Measurements from ENCODE around the gene RHOV.
"Not testable (repeated sequence)": the region's sequence is repeated elsewhere in the genome, so short reads cannot be mapped to it uniquely, and the experiment has no call there.

The RHOV gene

DNA sequence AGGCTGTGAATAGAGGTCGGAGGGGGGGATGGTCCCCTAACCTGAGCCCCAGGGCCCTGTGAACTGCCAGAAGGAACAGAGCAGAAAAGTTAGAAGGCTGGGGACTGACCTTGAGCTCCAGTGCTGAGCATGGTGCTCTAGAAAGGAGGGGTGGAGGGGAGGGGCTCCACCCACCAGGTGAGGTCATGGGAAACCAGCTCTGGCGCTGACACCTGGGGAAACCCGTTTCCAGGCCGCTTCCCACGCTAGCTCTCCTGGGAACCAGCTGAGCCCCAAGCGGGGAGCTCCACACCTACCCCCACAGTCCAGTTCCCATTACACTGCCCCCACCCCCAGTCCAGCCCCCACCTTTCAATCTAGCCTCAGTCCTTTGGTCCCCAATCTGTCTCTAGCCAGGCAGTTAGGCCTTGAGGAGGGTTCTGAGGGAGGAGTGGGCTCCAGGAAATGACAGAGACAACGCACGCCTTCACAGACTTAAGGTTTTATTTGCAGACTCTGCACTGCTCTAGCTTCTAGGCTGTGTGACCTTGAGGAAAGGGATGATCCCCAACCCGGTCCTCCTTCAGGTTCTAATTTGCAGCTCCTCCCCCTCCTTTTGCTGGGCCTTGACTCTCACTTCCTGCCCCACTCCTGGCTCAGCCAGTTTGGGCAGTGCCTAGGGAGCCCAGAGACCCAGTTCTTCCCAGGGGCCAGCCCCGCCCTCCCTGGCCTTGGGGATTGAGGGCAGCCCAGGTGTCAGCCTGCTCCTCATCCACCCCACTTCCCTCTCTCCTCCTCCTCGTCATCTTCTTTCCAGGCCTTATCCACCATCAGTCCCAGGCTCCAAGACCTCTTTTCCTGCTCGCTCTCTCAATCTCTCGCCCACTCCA lies 2.1 kb downstream of the RHOV start:
- Histone ChIP-seq H3K36me3 (ENCODE audit: insufficient read depth, low read length) (no peaks in the 10 kb centered on the region), H3K9me3 (ENCODE audit: control insufficient read depth, insufficient read depth, low read length) (no peaks in the 10 kb centered on the region), H3K4me1 (ENCODE audit: insufficient read depth, low read length) (peaks cover 9% of the 10 kb centered on the region; the same call in 1 of the 2 replicates), H3K9ac (ENCODE audit: low read depth, low read length) (no peak overlapping the region)

DNA sequence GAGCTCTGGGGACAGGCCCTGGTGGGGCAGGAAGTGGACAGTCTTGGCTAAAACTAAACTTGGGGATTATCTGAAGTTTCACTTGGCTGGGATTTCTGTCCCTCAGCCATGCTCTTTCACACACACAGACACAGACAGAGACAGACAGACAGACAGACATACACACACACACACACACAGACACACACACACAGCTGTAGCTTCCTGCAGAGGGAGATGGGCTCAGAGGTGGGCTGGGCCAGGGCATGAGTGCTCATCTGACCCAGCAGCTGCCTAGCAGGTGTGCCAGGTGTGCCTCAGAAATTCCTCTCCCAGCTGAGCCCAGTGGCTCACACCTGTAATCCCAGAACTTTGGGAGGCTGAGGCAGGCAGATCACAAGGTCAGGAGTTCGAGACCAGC lies 3.3 kb downstream of the RHOV start:
- Histone ChIP-seq H3K9me3 (ENCODE audit: control insufficient read depth, insufficient read depth, low read length) (no peaks in the 10 kb centered on the region), H3K36me3 (ENCODE audit: insufficient read depth, low read length) (no peaks in the 10 kb centered on the region), H3K4me1 (ENCODE audit: insufficient read depth, low read length) (peaks cover 9% of the 10 kb centered on the region; the same call in 1 of the 2 replicates), H3K9ac (ENCODE audit: low read depth, low read length) (no peak overlapping the region)

DNA sequence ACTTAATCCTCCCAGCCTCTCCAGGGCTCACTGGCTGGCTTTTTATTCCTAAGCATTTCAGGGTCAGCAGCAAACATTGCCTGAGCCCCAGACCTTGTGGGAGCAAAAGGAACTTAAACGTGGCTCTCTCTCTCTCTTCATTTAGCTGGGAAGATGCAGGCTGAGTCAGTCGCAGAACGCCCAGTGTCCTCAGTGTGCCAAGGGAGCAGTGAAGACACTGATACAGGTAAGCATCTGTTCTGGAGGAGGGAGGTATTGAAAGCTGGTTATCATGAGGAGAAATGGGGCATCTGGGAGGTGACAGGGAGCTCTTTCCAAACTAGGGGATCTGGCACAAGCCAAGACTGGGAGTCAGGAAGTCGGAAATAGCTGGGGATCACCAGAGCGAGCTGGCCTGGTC lies 4.3 kb downstream of the RHOV start:
- Histone ChIP-seq H3K4me1 (ENCODE audit: insufficient read depth, low read length) (peaks cover 9% of the 10 kb centered on the region; the same call in 1 of the 2 replicates), H3K36me3 (ENCODE audit: insufficient read depth, low read length) (no peaks in the 10 kb centered on the region), H3K9ac (ENCODE audit: low read depth, low read length) (no peak overlapping the region), H3K9me3 (ENCODE audit: control insufficient read depth, insufficient read depth, low read length) (no peaks in the 10 kb centered on the region)

DNA sequence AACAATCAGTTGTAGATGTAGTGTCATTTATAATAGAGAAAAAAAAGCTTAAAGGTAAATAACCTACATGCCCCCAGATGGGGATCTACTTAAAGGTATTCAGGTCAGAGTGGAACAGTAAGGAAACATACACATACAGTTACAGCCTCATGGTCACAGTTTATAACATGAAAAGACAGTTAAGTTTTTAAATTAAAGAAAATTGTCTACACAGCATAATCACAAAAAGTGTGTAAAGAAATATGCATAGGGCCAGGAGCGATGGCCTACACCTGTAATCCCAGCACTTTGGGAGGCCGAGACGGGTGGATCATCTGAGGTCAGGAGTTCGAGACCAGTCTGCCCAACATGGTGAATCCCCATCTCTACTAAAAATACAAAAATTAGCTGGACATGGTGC lies 6.8 kb downstream of the RHOV start:
- Histone ChIP-seq H3K9ac (ENCODE audit: low read depth, low read length) (no peak overlapping the region), H3K4me1 (ENCODE audit: insufficient read depth, low read length) (peaks cover 6% of the 10 kb centered on the region; the same call in 1 of the 2 replicates), H3K9me3 (ENCODE audit: control insufficient read depth, insufficient read depth, low read length) (no peaks in the 10 kb centered on the region), H3K36me3 (ENCODE audit: insufficient read depth, low read length) (no peaks in the 10 kb centered on the region)

DNA sequence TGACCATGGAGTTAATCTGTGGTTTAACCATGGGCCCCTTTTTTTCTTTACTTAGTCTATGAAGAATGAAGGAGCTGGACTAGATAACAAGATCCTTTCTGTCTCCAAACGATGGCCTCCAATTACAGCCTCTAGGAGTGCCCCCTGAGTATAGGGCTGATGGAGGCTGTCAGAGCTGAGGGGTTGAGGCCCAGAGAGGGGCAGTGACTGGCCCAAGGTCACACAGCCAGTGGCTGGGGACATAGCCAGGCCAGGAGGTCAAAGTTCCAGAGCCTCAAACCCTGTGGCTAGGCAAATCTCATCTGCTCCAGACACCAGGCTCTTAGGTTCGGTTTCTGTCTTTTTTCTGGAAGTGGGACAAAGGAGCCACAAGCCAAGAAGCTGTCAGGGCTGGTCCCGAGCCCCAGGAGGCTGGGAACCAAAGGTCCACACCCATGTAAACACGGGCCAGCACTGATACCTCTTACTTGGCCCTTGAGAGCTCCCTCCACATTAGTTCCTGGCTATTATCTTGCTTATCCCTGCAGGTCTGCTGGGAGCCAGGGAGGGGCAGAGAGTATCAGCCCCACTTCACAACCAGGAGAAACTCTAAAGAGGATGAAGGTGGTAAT lies 10.3 kb downstream of the RHOV start:
- H3K4me1 ChIP-seq (ENCODE audit: insufficient read depth, low read length), result no peaks in the 10 kb centered on the region
- no peaks in the 10 kb centered on the region for H3K9me3 ChIP-seq (ENCODE audit: control insufficient read depth, insufficient read depth, low read length)
- H3K9ac ChIP-seq (ENCODE audit: low read depth, low read length), result no peak overlapping the region
- no peaks in the 10 kb centered on the region for H3K36me3 ChIP-seq (ENCODE audit: insufficient read depth, low read length)

DNA sequence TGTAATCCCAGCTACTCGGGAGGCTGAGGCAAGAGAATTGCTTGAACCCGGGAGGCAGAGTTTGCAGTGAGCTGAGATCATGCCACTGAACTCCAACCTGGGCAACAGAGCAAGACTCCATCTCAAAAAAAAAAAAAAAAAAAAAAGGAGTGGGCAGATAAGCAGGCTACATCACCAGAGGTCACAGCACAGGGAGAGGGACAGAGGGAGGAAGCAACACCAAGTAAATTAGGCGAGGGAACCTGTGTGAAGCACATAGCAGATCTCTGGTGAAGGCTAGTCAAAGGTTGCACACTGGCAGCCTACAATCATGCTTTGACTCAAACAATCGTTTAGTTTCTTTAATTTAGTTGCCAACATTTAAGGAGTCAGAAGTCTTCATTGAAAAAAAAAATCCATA lies 12.9 kb downstream of the RHOV start:
- H3K4me1 ChIP-seq (ENCODE audit: insufficient read depth, low read length); H3K9ac ChIP-seq (ENCODE audit: low read depth, low read length); H3K36me3 ChIP-seq (ENCODE audit: insufficient read depth, low read length); H3K9me3 ChIP-seq (ENCODE audit: control insufficient read depth, insufficient read depth, low read length): not testable (repeated sequence)

DNA sequence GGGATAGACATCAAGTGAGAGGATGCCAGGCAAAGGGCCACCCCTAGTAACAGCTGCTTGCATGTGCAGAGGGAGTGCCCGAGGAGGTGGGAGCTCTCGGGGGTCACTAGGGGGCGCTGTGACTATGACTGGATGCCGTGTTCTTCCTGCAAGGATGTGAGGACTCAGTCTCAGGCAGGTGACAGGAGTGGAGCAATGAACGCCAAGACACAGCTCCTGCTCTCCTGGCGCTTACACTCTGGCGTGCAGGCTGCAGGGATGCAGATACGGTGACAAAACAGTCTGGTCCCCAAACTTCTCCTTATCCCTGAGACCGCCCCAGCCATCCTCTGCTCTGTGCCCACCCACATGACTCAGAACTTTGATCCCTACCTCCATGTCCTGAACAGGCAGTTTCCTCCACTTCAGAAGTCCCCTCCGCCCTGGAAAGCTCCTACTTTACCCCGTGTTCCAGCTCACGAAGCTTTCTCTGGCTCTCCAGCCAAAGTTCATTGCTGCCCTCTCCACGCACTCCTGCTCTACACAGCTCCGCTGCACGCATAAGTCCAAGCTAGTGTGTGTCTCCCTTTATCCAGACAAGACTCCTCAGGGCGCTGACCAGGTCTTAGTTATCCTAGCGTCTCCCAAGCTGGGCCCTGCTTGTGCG lies 14.7 kb downstream of the RHOV start:
- no peaks in the 10 kb centered on the region for H3K4me1 ChIP-seq (ENCODE audit: insufficient read depth, low read length)
- no peaks in the 10 kb centered on the region for H3K9me3 ChIP-seq (ENCODE audit: control insufficient read depth, insufficient read depth, low read length)
- no peak overlapping the region for H3K9ac ChIP-seq (ENCODE audit: low read depth, low read length)
- no peaks in the 10 kb centered on the region for H3K36me3 ChIP-seq (ENCODE audit: insufficient read depth, low read length)

DNA sequence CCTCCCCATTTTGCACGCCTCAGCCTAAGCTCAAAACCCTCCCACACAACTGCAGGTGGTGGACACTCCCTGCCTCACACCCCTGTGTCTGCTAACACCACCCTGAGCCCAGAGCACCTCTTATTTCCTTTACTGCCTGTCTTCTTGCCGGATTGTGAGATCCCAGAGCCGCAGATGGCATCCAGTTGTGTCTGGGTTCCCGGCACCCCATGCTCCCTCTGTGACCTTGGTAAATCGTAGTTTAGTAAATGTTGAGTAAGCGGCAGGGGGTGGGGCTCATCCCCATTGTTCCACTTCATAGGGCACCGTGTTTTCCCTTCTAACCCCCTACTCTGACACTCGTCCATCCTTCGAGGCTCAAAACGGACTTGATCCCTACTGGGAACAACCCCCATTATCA lies 15.3 kb downstream of the RHOV start:
- no peaks in the 10 kb centered on the region for H3K4me1 ChIP-seq (ENCODE audit: insufficient read depth, low read length)
- no peaks in the 10 kb centered on the region for H3K9me3 ChIP-seq (ENCODE audit: control insufficient read depth, insufficient read depth, low read length)
- H3K9ac ChIP-seq (ENCODE audit: low read depth, low read length), result no peak overlapping the region
- no peaks in the 10 kb centered on the region for H3K36me3 ChIP-seq (ENCODE audit: insufficient read depth, low read length)

DNA sequence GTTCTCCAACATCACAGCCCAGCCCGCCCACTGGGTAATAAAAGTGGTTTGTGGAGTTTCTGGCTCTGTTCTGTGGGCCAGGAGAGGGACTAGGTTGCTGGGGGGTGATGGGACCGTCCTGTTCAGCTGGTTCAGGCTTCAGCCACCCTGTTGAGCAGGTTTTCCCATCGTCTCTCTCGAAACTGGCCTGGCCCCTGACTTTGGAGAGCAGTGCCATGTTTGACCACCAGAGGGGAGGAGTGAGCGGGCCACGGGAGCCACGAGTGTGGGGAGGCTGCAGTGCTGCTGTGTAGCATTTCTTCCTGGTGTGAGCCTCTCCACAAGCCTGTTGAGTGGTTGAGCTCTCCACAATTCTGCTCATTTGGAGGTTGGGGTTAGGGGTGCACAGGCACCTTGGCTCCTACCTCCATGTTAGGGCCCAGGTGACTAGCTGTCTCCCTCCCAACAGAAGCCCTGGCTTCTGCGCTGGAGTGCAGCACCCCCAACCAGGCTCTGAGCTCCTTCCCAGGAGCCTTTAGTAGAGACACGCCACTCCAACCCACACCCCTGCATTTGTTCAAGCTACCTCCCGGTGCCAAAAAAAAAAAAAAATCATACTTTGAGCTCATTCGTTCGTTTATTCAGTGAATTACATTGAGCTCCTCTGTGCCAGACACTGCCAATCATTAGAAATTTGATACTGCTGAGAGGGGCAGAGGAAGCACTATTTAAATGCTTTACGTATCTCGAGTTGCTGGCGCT lies 16.3 kb downstream of the RHOV start:
- H3K4me1 ChIP-seq (ENCODE audit: insufficient read depth, low read length), result no peaks in the 10 kb centered on the region
- no peaks in the 10 kb centered on the region for H3K36me3 ChIP-seq (ENCODE audit: insufficient read depth, low read length)
- H3K9ac ChIP-seq (ENCODE audit: low read depth, low read length), result no peak overlapping the region
- H3K9me3 ChIP-seq (ENCODE audit: control insufficient read depth, insufficient read depth, low read length), result no peaks in the 10 kb centered on the region

DNA sequence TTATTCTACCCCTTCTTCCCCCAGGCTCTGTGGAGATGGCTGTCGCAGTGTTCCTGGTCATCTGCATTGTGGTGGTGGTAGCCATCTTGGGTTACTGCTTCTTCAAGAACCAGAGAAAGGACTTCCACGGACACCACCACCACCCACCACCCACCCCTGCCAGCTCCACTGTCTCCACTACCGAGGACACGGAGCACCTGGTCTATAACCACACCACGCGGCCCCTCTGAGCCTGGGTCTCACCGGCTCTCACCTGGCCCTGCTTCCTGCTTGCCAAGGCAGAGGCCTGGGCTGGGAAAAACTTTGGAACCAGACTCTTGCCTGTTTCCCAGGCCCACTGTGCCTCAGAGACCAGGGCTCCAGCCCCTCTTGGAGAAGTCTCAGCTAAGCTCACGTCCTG lies 17.3 kb downstream of the RHOV start:
- H3K9ac ChIP-seq (ENCODE audit: low read depth, low read length), result no peak overlapping the region
- H3K36me3 ChIP-seq (ENCODE audit: insufficient read depth, low read length), result no peaks in the 10 kb centered on the region
- no peaks in the 10 kb centered on the region for H3K4me1 ChIP-seq (ENCODE audit: insufficient read depth, low read length)
- H3K9me3 ChIP-seq (ENCODE audit: control insufficient read depth, insufficient read depth, low read length), result no peaks in the 10 kb centered on the region

DNA sequence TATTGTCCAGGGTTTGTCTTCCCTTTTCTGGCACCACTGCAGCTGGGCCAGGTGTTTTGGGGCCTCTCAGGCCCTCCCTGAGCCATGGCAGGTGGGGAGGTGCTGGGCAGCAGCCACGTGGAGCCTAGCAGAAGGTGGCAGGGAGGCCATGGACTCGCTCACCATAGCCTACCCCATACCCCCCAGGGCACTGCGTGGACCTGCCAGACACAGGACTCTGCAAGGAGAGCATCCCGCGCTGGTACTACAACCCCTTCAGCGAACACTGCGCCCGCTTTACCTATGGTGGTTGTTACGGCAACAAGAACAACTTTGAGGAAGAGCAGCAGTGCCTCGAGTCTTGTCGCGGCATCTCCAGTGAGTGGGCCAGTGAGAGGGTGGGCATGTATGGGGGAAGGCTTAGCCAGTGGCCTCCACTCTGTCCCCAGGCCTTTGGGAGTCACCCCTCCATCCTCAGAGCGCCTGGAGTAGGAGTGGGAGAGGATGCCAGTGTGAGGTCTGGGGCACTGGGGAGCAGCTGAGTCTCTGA lies 18.3 kb downstream of the RHOV start:
- Histone ChIP-seq H3K4me1 (ENCODE audit: insufficient read depth, low read length) (no peaks in the 10 kb centered on the region), H3K9me3 (ENCODE audit: control insufficient read depth, insufficient read depth, low read length) (no peaks in the 10 kb centered on the region), H3K36me3 (ENCODE audit: insufficient read depth, low read length) (no peaks in the 10 kb centered on the region), H3K9ac (ENCODE audit: low read depth, low read length) (no peak overlapping the region)

DNA sequence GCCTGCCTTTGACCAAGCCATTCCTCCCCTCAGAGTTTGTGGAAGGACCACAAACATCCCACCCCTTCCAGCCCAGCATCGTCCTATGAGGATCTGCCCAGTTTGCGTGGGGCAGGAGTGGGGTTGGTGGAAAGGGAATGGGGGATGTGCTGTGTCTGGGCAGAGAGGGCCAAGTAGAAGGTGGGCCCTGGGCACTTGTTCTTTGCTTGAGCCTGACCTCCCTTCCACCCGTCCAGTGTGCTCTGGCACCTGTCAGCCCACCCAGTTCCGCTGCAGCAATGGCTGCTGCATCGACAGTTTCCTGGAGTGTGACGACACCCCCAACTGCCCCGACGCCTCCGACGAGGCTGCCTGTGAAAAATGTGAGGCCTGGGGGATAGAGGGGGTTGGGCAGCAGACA lies 19.9 kb downstream of the RHOV start:
- Histone ChIP-seq H3K9ac (ENCODE audit: low read depth, low read length) (no peak overlapping the region), H3K4me1 (ENCODE audit: insufficient read depth, low read length) (no peaks in the 10 kb centered on the region), H3K9me3 (ENCODE audit: control insufficient read depth, insufficient read depth, low read length) (no peaks in the 10 kb centered on the region), H3K36me3 (ENCODE audit: insufficient read depth, low read length) (no peaks in the 10 kb centered on the region)

DNA sequence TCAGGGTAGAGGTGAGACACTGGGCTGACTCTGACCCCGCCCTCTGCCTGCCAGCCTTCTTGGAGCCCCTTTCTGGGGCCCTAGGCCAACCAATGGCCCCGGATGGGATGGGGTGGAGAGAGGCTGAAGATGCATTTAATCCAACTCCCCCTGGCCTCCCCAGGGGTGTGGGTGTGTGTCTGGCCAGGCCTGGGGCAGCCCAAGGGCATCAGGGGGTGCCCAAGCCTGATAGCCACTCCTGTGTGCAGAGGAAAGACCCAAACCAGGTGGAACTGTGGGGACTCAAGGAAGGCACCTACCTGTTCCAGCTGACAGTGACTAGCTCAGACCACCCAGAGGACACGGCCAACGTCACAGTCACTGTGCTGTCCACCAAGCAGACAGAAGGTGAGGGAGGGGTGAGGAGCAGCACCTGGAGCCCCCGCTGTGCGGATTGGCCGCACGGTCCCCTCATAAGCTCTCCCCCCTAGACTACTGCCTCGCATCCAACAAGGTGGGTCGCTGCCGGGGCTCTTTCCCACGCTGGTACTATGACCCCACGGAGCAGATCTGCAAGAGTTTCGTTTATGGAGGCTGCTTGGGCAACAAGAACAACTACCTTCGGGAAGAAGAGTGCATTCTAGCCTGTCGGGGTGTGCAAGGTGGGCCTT lies 20.7 kb downstream of the RHOV start:
- Histone ChIP-seq H3K4me1 (ENCODE audit: insufficient read depth, low read length) (no peaks in the 10 kb centered on the region), H3K9ac (ENCODE audit: low read depth, low read length) (no peak overlapping the region), H3K36me3 (ENCODE audit: insufficient read depth, low read length) (no peaks in the 10 kb centered on the region)

DNA sequence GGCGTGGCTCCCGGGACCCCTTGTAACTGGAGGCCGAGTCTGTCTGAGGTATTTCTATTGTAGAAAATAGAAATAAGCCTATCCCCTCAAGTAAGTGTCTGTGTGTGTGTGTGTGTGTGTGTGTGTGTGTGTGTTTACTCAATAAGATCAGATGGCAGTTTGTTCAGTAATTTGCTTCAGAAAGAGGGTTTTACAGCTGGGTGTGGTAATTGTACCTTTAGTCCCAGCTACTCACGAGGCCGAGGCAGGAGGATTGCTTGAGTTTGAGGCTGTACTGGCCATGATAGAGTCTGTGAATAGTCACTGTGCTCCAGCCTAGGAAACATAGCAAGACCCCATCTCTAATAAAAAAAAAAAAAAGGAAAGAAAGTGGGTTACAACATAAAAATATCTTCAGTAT lies 21.5 kb downstream of the RHOV start:
- peaks cover 8% of the 10 kb centered on the region; the same call in 1 of the 2 replicates for H3K4me1 ChIP-seq (ENCODE audit: insufficient read depth, low read length)
- H3K9ac ChIP-seq (ENCODE audit: low read depth, low read length), result no peak overlapping the region
- no peaks in the 10 kb centered on the region for H3K36me3 ChIP-seq (ENCODE audit: insufficient read depth, low read length)
- no peaks in the 10 kb centered on the region for H3K9me3 ChIP-seq (ENCODE audit: control insufficient read depth, insufficient read depth, low read length)

More for the DNA sequence above, 20.7 kb downstream of the RHOV start:
- no peaks in the 10 kb centered on the region for H3K9me3 ChIP-seq (ENCODE audit: control insufficient read depth, insufficient read depth, low read length)

Data from ES-I3 (cell line).